ENCODE measurements around the gene LYST. TPM values are rescaled to one million over a fixed set of nuclear protein-coding genes. Genes with fewer than 3 reads are reported as not detected.
A peak's percentile ranks its signal among the peaks of the same experiment; 100 is the strongest.

The LYST gene
- total and polyA plus RNA-seq, 10 of the 15 experiments (the other 5 are each of a cell fraction or from before 2014, with no cell fraction given) = 3.3 to 28.1 (median 5.6) TPM

GRCh38 chr1:235873045-235873444 is 6.3 kb upstream of the LYST start (continued):
- TF ChIP-seq, protein P1, sequence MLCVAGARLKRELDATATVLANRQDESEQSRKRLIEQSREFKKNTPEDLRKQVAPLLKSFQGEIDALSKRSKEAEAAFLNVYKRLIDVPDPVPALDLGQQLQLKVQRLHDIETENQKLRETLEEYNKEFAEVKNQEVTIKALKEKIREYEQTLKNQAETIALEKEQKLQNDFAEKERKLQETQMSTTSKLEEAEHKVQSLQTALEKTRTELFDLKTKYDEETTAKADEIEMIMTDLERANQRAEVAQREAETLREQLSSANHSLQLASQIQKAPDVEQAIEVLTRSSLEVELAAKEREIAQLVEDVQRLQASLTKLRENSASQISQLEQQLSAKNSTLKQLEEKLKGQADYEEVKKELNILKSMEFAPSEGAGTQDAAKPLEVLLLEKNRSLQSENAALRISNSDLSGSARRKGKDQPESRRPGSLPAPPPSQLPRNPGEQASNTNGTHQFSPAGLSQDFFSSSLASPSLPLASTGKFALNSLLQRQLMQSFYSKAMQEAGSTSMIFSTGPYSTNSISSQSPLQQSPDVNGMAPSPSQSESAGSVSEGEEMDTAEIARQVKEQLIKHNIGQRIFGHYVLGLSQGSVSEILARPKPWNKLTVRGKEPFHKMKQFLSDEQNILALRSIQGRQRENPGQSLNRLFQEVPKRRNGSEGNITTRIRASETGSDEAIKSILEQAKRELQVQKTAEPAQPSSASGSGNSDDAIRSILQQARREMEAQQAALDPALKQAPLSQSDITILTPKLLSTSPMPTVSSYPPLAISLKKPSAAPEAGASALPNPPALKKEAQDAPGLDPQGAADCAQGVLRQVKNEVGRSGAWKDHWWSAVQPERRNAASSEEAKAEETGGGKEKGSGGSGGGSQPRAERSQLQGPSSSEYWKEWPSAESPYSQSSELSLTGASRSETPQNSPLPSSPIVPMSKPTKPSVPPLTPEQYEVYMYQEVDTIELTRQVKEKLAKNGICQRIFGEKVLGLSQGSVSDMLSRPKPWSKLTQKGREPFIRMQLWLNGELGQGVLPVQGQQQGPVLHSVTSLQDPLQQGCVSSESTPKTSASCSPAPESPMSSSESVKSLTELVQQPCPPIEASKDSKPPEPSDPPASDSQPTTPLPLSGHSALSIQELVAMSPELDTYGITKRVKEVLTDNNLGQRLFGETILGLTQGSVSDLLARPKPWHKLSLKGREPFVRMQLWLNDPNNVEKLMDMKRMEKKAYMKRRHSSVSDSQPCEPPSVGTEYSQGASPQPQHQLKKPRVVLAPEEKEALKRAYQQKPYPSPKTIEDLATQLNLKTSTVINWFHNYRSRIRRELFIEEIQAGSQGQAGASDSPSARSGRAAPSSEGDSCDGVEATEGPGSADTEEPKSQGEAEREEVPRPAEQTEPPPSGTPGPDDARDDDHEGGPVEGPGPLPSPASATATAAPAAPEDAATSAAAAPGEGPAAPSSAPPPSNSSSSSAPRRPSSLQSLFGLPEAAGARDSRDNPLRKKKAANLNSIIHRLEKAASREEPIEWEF (IDR thresholded peaks at IDR 0.05; ENCODE audit: insufficient replicate concordance, low read depth, low read length) = peak; percentile 22
- peak; percentile 66 to 86; a peak in 3 of 4 replicates for TF ChIP-seq BHLHE40 (IDR thresholded peaks at IDR 0.05; ENCODE audit: borderline replicate concordance in 1 of 2, low read depth in 2 of 2, low read length in 1 of 2)
- TF ChIP-seq RUNX3 (IDR thresholded peaks at IDR 0.05; ENCODE audit: low read length) = peak; percentile 43; the same call in 1 of the 2 replicates
- 0 out of 2 replicates have a peak, but pooled peaks have one; percentile 6 for TF ChIP-seq BCL11A (IDR thresholded peaks at IDR 0.05; ENCODE audit: low read depth, low read length)
- TF ChIP-seq ZNF384 (IDR thresholded peaks at IDR 0.05; ENCODE audit: borderline replicate concordance, low read depth, low read length) = peak; percentile 69; the same call in 1 of the 2 replicates
- no peak for TF ChIP-seq MYB (IDR thresholded peaks at IDR 0.05; ENCODE audit: borderline replicate concordance, low read depth, low read length)
- peak; percentile 20; the same call in 1 of the 2 replicates for TF ChIP-seq BMI1 (IDR thresholded peaks at IDR 0.05; ENCODE audit: borderline replicate concordance)
- 0 out of 2 replicates have a peak, but pooled peaks have one; percentile 22 for TF ChIP-seq MLLT1 (IDR thresholded peaks at IDR 0.05)
- TF ChIP-seq WRNIP1 (IDR thresholded peaks at IDR 0.05; ENCODE audit: borderline replicate concordance, low read depth, low read length) = no peak
- TF ChIP-seq PBX3 (IDR thresholded peaks at IDR 0.05; ENCODE audit: insufficient replicate concordance, low read depth, low read length) = no peak
- TF ChIP-seq CHD2 (IDR thresholded peaks at IDR 0.05; ENCODE audit: borderline replicate concordance, low read depth, low read length) = 0 out of 2 replicates have a peak, but pooled peaks have one; percentile 27
- TF ChIP-seq ESRRA (IDR thresholded peaks at IDR 0.05; ENCODE audit: low read length) = peak; percentile 82; the same call in 1 of the 2 replicates
- TF ChIP-seq SRF (IDR thresholded peaks at IDR 0.05; ENCODE audit: low read depth in 2 of 2, low read length in 2 of 2) = no peak
- peak; percentile 57 for TF ChIP-seq SKIL (IDR thresholded peaks at IDR 0.05; ENCODE audit: low read depth, poor library complexity, severe bottlenecking)
- TF ChIP-seq ZNF24 (IDR thresholded peaks at IDR 0.05) = peak; percentile 84
- peak; percentile 70 for TF ChIP-seq IKZF1 (conservative IDR thresholded peaks at IDR 0.05)
- TF ChIP-seq RAD51 (IDR thresholded peaks at IDR 0.05) = peak; percentile 33; the same call in 1 of the 2 replicates
- no peak for TF ChIP-seq JUND (IDR thresholded peaks at IDR 0.05; ENCODE audit: low read depth, low read length)
- no peak for TF ChIP-seq SMAD1 (IDR thresholded peaks at IDR 0.05; ENCODE audit: low read depth, partially characterized antibody)
- TF ChIP-seq NR2F1 (conservative IDR thresholded peaks at IDR 0.05) = peak; percentile 42
- TF ChIP-seq CBFB (IDR thresholded peaks at IDR 0.05; ENCODE audit: low read depth) = no peak
